ENCODE measurements around the gene CCDC7. TPM values are rescaled to one million over a fixed set of nuclear protein-coding genes. Genes with fewer than 3 reads are reported as not detected.
"Not testable (repeated sequence)": the region's sequence is repeated elsewhere in the genome, so short reads cannot be mapped to it uniquely, and the experiment has no call there.

Gene CCDC7
- total and polyA plus RNA-seq, 8 donors: 5.4 to 20.5 (median 8.5) TPM

DNA sequence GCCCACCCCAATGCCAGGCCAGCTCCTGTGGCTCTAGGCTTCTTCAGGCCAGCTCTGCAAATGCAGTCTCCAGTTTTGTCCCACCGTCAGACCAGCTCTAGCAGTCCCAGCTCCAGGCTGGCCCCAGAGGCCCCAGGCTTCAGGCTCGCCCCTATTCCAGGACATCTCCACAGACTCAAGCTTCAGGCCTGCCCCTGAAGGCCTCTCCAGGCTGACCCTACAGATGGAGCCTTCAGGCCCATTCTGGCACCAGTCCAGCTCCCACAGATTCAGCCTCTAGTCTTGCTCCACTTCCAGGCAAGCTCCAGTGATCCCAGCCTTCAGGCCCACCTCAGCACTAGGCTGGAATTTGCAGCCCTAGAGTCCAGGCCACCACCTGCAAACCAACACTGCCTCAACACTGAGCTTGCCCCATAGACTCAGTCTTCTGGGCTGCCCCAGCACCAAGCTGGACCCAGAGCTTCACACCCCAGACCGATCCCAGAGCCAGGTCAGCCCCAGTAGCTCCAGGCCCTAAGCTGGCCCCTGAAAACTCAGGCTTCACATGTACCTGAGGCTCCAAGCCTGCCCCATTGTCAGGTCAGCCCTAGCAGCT, 341.8 kb downstream of the CCDC7 start:
- no peak for DNase-seq
- intact Hi-C loops (cut with DNase I): no loop called here

GRCh38 chr10:32788359-32788758, 342.4 kb downstream of the CCDC7 start:
- ATAC-seq: no peak
- TF ChIP-seq, protein P1, sequence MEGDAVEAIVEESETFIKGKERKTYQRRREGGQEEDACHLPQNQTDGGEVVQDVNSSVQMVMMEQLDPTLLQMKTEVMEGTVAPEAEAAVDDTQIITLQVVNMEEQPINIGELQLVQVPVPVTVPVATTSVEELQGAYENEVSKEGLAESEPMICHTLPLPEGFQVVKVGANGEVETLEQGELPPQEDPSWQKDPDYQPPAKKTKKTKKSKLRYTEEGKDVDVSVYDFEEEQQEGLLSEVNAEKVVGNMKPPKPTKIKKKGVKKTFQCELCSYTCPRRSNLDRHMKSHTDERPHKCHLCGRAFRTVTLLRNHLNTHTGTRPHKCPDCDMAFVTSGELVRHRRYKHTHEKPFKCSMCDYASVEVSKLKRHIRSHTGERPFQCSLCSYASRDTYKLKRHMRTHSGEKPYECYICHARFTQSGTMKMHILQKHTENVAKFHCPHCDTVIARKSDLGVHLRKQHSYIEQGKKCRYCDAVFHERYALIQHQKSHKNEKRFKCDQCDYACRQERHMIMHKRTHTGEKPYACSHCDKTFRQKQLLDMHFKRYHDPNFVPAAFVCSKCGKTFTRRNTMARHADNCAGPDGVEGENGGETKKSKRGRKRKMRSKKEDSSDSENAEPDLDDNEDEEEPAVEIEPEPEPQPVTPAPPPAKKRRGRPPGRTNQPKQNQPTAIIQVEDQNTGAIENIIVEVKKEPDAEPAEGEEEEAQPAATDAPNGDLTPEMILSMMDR (IDR thresholded peaks at IDR 0.05): no peak
- Histone ChIP-seq H3K4me3 (no peak overlapping the region), H3K27ac (no peak overlapping the region), H3K9me3 (peaks cover 0 to 9% of the 10 kb centered on the region in 2 donors), H3K36me3 (no peaks in the 10 kb centered on the region), H3K27me3 (no peaks in the 10 kb centered on the region), H3K4me1 (no peaks in the 10 kb centered on the region)
- no peak for DNase-seq
- intact Hi-C loops (cut with DNase I): no loop called here

More for the DNA sequence above, 341.8 kb downstream of the CCDC7 start:
- Histone ChIP-seq H3K36me3 (no peaks in the 10 kb centered on the region), H3K4me1 (no peaks in the 10 kb centered on the region), H3K27me3 (no peaks in the 10 kb centered on the region), H3K9me3 (peaks cover 0 to 9% of the 10 kb centered on the region in 2 donors), H3K4me3 (no peak overlapping the region), H3K27ac (no peak overlapping the region)
- TF ChIP-seq, protein P1 (IDR thresholded peaks at IDR 0.05): no peak
- ATAC-seq: no peak

DNA sequence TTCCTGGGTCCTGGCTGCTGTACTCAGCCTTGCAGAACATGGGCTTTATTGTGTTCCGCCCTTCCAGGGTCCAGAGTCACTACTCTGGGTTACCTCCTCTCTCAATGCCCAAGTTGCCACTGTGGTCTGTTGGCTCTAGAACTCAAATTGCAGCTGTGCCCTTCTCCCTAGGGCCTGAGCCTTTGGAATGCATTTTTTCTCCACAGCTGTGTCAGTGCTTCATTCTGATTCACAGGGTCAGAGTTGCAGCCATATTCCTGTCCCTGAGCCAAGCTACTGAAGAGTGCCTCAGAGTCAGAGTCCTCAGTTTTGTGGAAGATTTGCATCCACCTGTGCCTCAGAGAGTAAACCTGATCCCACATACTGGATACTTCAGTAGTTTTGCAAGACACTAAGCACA, 344.5 kb downstream of the CCDC7 start:
- intact Hi-C loops (cut with DNase I): no loop called here
- Histone ChIP-seq H3K27ac (no peak overlapping the region), H3K9me3 (peaks cover 0 to 9% of the 10 kb centered on the region in 2 donors), H3K27me3 (no peaks in the 10 kb centered on the region), H3K4me1 (no peaks in the 10 kb centered on the region), H3K4me3 (no peak overlapping the region), H3K36me3 (no peaks in the 10 kb centered on the region)
- ATAC-seq: no peak
- TF ChIP-seq, protein P1 (IDR thresholded peaks at IDR 0.05): no peak
- no peak for DNase-seq

DNA sequence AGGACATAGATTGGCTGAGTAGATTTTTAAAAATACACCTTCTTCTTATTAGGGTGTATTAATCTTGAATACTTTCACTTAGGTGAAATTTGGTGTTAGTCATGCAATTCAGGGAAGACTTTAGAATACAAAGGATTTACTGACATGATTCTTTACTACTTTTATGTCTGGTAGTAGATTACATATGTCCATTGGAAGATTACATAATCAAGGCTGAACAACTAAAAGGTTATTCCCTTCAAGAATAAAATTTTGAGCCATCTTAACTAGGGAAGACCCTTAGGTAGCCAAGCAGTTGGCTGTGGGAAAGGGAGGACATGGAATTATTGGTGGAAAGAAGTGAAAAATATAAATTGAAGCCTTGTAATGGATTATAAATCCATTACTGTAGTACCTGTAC, 347.1 kb downstream of the CCDC7 start:
- H3K36me3 ChIP-seq: no peaks in the 10 kb centered on the region
- no peak for DNase-seq
- no peaks in the 10 kb centered on the region for H3K4me1 ChIP-seq
- ATAC-seq: no peak
- no peak overlapping the region for H3K27ac ChIP-seq
- intact Hi-C loops (cut with DNase I): no loop called here
- no peak overlapping the region for H3K4me3 ChIP-seq
- no peaks in the 10 kb centered on the region for H3K9me3 ChIP-seq
- H3K27me3 ChIP-seq: no peaks in the 10 kb centered on the region
- TF ChIP-seq, protein P1 (IDR thresholded peaks at IDR 0.05): no peak

DNA sequence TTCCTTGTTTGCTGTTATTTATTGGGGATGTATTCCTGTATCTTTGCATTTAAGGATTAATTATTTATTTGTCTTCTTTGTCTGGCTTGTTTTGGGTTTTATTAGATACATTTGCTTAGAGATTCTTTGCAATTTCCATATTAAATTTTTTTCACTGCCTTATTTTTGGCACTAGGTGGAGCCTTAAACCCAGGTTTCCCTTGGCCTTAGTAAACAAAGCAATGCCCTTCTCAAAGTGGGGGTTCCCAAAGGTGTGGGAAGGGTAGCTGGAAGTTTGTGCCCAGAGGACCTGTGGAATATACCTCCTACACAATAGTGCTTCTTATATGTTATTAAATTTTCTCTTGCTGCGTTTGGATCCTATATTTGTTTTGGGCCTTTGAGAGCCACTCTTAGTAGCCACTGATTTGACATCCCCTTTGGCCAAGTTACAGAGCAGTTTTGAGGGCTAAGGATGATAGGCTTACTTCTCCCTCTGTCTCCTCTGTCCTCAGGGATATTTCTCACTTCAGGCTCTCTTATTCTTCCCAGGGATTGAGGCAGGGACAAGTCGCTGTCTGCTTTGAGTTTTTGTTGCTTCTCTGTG, 349.8 kb downstream of the CCDC7 start:
- H3K36me3 ChIP-seq: no peaks in the 10 kb centered on the region
- H3K27me3 ChIP-seq: no peaks in the 10 kb centered on the region
- ATAC-seq (peak; percentile 65), DNase-seq (peak in 2 of 4 donors; percentile 15 to 36)
- TF ChIP-seq, protein P1 (IDR thresholded peaks at IDR 0.05): peak; percentile 26 to 68
- no peak overlapping the region for H3K27ac ChIP-seq
- no peak overlapping the region for H3K4me3 ChIP-seq
- intact Hi-C loops (cut with DNase I): loop anchor here in 1 of 2 donors (5.0 kb wide), 1 partner anchor 212 kb away; no protein-coding TSS in a partner anchor
- no peaks in the 10 kb centered on the region for H3K9me3 ChIP-seq
- H3K4me1 ChIP-seq: no peaks in the 10 kb centered on the region

GRCh38 chr10:32797393-32797792, 351.5 kb downstream of the CCDC7 start:
- H3K27me3 ChIP-seq, ATAC-seq, H3K4me1 ChIP-seq, DNase-seq, H3K36me3 ChIP-seq, H3K9me3 ChIP-seq, H3K27ac ChIP-seq, H3K4me3 ChIP-seq: not testable (repeated sequence)
- intact Hi-C loops (cut with DNase I): loop anchor here in 1 of 2 donors (5.0 kb wide), 1 partner anchor 210 kb away; no protein-coding TSS in a partner anchor

All from left lung (tissue), 10 donors.